22Rv1 (cell line): ENCODE measurements around the gene GSTO1.
"Not testable (repeated sequence)": the region's sequence is repeated elsewhere in the genome, so short reads cannot be mapped to it uniquely, and the experiment has no call there.

Experiments
- H3K27ac ChIP-seq: fragments of 450-650 bp; 2 replicates; pipeline ENCODE4 v1.5.1; 2017
- CTCF ChIP-seq: fragments of 450-650 bp; IDR thresholded peaks from 2 replicates; pipeline ENCODE4 v1.5.1; 2017; ENCODE audit warnings: mild to moderate bottlenecking
- ZFX ChIP-seq: fragments of 450-650 bp; IDR thresholded peaks from 2 replicates; pipeline ENCODE4 v1.6.1; 2017; ENCODE audit warnings: antibody characterized with exemption, borderline replicate concordance

Gene GSTO1

DNA sequence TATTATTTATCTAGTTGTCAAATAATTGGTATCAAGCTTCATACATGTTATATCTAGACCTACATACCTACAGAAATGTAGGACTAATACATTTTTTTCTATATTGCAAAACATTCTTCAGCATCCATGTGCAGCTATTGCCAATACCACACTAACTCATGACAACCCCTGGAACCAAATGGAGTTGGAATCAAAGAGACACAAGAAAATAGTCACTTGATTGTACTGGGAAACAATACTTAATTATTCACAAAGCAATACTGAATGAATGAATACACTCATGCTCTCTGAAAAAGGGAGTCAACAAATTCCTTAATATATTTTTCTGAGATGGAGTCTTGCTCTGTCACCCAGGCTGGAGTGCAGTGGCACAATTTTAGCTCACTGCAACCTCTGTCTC lies 12.1 kb upstream of the GSTO1 start:
- no peak for TF ChIP-seq CTCF
- TF ChIP-seq ZFX: no peak

DNA sequence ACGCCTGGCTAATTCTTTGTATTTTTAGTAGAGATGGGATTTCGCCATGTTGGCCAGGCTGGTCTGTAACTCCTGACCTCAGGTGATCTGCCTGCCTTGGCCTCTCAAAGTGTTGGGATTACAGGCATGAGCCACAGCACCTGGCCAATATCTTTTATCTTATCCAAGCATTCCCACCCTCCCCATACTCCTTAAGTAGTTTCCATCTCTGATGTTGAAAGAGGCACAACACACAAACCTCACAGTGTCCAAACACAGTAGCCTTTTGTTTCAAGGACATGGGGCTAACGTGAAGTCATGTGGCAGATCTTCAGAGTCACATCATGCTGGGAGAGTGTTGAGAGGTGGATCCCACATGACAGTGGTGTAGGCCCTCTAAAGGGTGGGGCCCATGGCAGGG lies 11.7 kb upstream of the GSTO1 start:
- H3K27ac ChIP-seq: not testable (repeated sequence)

More for the DNA sequence above, 12.1 kb upstream of the GSTO1 start:
- H3K27ac ChIP-seq: no peak overlapping the region

DNA sequence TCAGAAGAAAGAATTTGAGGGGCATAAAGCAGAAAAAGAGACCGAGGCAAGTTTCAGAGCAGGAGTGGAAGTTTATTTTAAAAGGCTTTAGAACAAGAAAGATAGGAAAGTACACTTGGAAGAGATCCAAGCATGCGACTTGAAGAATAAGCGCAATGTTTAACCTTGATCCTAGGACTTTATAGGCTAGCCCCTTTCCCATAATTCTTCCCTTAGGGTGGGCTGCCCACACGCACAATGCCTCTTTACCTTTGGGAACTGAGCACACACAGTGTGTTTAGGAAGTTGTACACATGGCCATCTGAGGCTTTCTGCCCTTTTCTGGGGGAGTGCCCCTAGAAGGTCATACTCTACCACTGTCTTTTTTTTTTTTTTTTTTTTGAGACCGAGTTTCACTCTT lies 11.2 kb upstream of the GSTO1 start:
- no peak for TF ChIP-seq ZFX
- no peak for TF ChIP-seq CTCF

GRCh38 chr10:104245066-104245632 lies 9.5 kb upstream of the GSTO1 start:
- TF ChIP-seq ZFX: no peak
- no peak for TF ChIP-seq CTCF
- no peak overlapping the region for H3K27ac ChIP-seq

More for the DNA sequence above, 11.2 kb upstream of the GSTO1 start:
- no peak overlapping the region for H3K27ac ChIP-seq

DNA sequence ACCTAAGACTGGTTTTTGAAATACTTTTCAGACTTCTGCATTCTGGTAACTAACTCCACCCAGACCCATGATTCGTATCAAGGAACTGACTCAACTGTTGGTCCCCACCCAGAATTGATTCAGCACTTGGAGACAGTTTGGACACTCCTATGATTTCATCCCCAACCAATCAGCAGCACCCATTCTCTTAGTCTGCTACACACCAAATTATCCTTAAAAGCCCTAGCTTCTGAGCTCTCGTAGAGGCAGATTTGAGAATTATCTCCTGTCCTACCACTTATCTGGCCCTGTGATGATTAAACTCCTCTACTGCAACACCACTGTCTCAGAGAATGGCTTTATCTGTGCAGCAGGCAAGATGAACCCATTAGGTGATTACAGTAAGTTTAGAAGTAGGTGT lies 7.7 kb upstream of the GSTO1 start:
- TF ChIP-seq CTCF (no peak), ZFX (no peak)
- H3K27ac ChIP-seq: no peak overlapping the region

GRCh38 chr10:104247513-104248146 lies 7.1 kb upstream of the GSTO1 start:
- no peak for TF ChIP-seq ZFX
- H3K27ac ChIP-seq: no peak overlapping the region

DNA sequence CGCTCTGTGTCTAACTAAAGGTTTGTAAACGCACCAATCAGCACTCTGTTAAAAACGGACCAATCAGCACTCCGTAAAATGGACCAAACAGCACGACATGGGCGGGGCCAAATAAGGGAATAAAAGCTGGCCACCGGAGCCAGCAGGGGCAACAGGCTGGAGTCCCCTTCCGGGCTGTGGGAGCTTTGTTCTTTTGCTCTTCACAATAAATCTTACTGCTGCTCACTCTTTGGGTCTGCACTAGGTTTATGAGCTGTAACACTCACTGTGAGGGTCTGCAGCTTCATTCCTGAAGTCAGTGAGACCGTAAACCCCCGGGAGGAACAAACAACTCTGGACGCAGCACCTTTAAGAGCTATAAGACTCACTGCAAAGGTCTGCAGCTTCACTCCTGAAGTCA lies 5.8 kb upstream of the GSTO1 start:
- H3K27ac ChIP-seq: not testable (repeated sequence)

- no peak for TF ChIP-seq CTCF
- no peak for TF ChIP-seq ZFX
Measured at GRCh38 chr10:104250371-104250770, 4.3 kb upstream of the GSTO1 start.

GRCh38 chr10:104251443-104251842 lies 3.2 kb upstream of the GSTO1 start:
- no peak overlapping the region for H3K27ac ChIP-seq
- TF ChIP-seq CTCF: no peak
- no peak for TF ChIP-seq ZFX

More at GRCh38 chr10:104250371-104250770, 4.3 kb upstream of the GSTO1 start:
- H3K27ac ChIP-seq: no peak overlapping the region
